NCI-H2171 (cell line): ENCODE measurements around the gene SEPHS2.

Experiments used
- DNase-seq: peaks from one replicate; lab custom pipeline; 2025; lab: John Stamatoyannopoulos, UW

Gene SEPHS2

DNA sequence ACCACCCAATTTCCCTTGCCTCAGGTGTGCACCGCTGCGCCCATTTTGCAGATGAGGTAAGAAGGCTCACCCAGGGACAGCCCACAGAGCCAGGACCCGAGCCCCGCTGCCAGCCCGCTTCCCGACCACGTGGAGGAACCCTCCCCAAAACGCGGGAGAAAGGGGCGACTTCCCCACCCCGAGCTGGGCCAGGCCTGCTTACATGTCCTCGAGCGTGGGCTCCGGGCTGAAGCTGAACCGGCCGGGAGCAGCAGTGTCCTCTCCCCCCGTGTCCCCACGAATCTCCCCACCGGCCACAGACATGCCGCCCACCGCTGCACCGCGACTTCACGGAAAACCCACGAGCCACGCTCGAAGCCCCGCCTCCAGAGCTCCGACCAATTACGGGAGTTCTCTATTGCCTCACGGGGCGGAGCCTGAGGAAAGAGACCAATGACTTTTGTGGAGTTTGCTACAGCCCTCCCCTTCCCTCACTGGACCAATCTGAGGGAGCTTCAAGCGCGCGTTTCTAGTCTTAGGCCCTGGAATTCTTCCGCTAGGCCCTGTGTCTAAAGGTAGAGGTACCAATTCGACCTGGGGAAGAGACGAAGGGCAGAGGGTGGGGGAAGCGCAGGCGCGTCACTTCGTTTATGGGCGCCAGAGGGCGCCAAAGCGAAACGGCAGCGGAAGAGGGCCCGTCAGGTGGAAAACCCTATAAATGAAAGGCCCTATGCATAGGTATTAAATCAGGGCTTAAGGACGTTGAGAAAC, 15.8 kb downstream of the SEPHS2 start, which contains the start of gene DCTPP1:
Gene DCTPP1 (minus strand): TSS at position 353 of the 750 bp plus-strand sequence. CDS start 50 bp downstream, at position 303.
- DNase-seq = peak; percentile 99

DNA sequence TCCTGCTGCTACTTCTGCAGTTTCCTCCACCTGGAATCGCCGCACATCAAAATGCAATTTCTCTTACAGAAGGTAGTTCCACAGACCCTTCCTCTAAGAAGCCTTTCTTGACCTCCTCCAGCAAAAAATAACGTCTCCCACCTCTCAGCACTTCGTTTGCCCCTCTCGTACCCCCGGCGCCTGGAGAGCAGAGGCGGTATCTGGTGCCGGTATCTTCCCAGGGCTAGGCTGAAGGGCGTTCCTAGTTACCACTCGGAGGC, 16.3 kb downstream of the SEPHS2 start:
- no peak for DNase-seq

DNA sequence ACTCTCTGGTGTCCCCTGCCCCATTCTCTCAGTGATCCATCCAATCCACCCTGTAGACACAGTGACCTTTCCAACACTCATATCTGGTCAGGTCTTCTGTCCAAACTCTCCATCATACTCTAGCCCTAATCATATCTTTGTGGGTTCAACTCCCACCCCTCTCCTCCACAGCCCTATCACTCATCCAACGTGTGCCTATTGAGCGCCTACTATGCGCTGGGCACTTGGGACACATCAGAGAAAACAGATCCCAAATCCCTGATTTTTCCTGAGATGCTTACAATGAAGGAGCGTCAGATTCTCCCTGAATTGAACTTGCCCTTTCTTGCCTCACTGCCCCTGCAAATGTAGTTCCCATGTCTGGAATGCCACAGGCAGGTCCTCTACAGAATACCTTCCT, 17.6 kb downstream of the SEPHS2 start:
- DNase-seq = no peak

DNA sequence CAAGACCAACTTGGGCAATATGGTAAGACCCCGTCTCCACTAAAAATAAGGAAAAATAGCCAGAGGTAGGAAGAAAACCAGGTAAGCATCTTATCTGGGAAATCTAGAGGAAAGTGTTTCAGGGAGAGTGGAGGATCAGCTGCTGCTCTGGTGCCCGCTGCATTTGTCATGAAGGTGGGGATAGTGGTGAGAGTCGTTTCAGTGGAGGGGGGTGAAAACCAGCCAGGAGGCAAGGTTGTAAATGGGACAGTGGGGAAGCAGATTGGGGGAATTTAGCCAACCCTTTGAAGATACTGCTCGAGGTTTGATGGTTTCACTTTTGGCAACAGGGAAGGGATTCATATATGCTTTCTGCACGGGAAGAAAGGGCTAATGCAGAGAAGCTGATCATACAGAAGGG, 24.7 kb downstream of the SEPHS2 start:
- no peak for DNase-seq

DNA sequence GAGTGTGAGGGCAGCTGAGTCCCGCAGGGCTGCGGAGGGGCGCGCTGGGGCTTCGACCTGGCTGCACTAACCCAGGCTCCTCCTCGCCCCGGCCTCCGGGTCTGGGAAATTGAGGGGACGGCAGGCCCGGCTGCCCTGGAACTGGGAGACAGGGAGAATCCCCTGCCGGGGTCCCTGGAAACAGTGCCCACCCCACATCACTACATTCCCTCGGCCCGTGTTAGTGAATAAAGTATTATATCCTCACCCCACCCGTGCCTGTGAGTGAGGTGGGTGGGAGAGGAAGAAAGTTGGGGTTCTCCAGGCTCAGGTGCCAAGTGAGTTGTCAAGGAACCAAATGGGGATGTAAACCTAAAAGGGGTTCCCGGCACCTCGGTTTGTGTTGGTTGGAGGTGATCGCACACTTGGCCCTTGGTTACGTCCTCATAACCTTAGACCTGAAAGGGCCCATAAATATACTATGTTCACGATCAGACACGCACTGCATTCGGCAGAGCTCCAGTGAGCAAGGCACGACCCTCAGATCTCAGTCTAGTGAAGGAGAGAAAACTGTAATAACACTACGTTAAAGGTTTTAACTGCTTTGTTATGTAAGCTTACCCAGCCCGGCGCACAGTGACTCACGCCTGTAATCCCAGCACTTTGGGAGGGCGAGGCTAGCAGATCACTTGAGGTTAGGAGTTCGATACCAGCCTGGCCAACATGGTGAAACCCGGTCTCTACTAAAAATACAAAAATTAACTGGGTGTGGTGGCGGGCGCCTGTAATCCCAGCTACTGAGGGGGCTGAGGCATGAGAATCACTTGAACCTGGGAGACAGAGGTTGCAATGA, 27.1 kb downstream of the SEPHS2 start:
- no peak for DNase-seq

DNA sequence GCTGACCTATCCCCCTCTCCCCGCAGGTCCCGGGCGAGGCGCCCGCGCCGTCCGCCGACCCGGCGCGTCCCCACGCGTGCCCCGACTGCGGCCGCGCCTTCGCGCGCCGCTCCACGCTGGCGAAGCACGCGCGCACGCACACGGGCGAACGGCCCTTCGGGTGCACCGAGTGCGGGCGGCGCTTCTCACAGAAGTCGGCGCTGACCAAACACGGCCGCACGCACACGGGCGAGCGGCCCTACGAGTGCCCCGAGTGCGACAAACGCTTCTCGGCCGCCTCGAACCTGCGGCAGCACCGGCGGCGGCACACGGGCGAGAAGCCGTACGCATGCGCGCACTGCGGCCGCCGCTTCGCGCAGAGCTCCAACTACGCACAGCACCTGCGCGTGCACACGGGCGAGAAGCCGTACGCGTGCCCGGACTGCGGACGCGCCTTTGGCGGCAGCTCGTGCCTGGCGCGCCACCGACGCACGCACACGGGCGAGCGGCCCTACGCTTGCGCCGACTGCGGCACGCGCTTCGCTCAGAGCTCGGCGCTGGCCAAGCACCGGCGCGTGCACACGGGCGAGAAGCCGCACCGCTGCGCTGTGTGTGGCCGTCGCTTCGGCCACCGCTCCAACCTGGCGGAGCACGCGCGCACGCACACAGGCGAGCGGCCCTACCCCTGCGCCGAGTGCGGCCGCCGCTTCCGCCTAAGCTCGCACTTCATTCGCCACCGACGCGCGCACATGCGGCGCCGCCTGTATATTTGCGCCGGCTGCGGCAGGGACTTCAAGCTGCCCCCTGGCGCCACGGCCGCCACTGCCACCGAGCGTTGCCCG, 27.9 kb downstream of the SEPHS2 start:
- peak; percentile 94 for DNase-seq

DNA sequence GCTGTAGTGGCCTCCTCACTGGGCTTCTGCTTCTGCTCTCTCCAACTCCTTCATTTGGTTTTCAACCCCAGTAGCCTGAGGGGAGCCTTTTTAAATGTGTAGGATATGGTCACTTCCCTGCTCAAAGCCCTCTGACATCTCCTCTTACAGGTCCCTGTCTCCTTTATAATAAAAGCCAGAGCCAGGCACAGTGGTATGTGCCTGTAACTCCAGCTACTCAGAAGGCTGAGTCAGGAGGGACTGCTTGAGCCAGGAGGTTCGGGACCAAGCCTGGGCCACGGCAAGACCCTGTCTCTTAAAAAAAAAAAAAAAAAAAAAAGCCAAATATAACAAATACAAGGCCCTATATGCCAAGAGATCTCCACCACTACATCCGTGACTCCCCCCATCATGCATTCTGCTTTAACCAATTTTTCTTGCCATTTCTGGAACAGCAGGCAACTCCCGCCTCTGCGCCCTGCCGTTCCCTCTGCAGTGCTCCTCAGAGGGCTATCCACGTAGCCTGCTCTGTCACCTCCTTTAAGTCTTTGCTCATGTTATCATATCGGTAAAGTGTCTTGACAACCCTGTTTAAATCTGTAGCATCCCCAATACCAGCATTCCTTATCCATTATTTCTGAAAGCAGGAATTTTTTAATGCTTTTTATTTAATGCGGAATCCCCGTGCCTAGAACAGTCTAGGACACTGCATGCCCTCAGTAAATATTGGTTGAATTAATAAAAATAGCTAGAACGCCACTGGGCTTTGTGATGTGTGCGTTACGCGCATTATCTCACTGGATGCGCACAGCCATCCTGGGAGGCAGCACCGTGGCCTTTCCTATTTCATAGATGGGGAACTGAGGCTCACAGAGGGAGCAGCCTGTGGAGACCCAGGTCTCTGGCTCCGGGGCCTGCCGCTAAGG, 28.8 kb downstream of the SEPHS2 start:
- DNase-seq = no peak

DNA sequence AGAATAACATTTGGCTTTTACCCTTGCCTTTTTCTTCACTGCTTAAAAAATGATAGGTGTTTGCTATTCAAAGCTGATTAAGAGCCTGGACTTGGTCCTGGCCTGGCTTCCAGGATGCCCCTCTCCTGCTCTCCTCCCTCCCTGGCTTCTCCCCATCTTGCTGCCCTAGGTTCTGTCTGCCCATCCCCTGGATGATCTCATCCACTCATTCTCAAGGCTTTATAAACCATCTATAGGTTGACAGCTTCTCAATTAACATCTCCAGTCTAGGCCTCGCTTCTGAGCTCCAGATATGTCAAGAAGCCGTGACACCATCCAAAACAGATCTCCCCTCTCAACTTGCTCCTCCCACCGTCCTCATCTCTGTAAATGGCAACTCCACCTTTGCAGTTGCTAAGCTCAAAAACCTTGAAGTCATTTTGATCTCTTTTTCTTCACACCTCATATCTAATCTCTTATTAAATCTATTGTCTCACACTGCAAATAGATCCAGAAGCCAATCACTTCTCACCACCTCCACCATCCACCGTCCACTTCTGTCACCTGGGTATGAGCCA, 29.5 kb downstream of the SEPHS2 start:
- DNase-seq = no peak

DNA sequence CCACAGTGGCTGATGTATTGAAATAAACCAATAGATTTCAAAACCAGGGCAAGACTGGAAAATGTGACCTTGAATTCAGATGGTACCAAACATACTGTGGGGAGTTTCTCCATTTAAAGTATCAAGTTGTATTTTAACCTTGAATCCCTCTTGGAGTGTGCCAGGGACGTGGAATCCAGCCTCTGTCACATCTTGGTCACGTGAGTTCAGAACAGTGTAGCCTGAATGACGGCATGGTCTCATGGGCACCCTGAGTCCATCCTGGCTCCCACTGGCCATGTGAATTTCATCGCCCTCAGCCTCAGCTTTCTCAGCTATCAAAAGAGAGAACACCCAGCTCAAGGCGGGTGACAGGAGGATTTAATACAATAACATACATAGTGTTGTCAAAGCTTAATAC, 31.5 kb downstream of the SEPHS2 start:
- no peak for DNase-seq

DNA sequence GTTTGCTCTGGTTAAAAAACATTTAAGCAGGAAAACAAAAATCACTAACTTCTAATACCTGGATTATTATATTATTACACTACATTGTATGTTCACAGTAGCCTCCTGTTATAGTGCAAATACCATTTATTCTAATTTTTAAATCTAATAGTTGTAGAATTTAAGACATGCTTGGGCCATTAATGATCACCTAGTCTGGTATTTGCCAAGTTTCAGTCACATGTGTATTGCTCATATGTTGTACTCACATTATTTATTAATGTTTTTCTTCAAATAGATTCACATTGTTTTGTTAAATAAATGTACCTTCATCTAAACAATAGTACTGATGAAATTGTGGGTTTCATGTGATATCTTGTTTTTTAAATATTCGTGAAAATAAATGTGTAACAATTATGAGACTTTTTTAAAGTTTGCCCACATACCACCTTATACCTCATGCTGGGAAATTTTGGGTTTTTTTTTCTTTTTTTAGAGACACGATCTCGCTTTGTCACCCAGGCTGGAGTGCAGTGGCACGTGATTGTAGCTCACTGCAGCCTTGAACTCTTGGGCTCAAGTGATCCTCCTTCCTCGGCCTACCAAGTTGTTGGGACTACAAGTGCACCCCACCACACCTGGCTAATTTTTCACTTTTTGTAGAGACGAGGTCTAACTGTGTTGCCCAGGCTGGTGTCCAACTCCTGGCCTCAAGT, 32.4 kb downstream of the SEPHS2 start:
- DNase-seq = no peak

DNA sequence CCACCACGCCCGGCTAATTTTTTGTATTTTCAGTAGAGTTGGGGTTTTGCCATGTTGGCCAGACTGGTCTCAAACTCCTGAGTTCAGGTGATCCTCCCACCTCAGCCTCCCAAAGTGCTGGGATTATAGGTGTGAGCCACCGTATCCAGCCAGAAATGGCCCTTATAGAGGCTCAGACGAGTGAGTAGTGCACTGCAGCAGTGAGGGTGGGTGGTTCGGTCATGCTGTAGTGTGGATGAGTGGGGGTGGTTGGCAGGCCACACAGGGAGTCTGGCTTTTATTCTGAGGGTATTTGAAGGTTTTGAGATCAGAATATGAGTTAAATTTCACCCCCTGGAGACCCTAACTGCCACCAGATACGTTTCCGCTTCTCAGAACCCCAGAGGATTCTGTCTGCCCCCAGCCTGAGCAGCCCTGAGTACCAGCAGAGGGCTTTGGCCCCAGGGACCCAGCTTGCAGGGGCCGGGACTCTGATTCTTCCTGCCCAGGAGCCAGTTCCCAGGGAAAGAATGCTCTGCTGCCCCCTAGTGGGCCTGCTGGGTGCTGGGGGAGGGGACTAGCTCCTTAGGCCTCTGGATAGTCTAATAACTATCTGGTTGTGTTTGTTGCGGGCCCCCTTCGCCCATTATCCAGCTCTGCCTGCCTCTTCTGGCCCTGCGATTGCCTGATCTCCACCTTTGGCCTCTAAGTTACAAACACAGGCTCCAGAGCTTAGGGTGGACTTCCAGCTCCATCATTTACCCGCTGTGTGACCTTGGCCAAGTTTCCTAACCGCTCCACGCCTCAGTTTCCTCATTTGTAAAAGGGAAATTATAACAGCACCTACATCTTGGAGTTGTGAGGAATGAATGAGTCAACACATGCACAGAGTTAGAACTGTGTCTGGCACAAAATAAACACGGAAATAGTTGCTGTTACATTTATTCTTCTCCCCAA, 36.3 kb downstream of the SEPHS2 start:
- DNase-seq = peak; percentile 76

DNA sequence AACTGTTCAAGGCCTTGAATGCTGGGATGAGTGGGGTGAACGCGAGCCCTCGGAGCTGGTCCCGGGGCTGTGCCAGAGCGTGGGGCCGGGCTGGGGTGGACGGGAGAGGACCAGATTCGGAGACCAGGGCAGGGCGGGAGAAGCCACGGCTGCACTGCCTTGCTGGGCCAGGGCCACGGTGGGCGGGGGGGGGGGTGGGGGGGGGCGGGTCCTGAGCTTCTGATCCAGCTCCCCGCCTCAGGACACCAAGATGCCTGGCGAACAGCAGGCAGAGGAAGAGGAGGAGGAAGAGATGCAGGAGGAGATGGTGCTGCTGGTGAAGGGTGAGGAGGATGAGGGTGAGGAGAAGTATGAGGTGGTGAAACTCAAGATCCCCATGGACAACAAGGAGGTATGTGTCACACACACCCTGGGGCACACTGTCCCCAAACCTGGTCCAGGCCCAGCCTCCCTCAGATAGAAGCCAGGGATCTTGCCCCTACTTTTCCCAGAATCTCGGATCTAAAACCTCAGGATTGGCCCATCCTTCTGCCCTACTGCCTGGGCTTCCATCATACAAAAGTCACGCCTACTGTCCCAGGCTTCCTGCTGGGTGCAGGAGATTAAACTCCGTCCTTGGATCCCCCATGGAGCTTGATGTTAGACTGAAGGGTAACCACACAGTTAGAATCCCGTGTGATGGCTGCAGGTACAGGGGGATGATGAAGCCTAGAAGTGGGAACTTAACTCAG, 37.7 kb downstream of the SEPHS2 start:
- DNase-seq = no peak

DNA sequence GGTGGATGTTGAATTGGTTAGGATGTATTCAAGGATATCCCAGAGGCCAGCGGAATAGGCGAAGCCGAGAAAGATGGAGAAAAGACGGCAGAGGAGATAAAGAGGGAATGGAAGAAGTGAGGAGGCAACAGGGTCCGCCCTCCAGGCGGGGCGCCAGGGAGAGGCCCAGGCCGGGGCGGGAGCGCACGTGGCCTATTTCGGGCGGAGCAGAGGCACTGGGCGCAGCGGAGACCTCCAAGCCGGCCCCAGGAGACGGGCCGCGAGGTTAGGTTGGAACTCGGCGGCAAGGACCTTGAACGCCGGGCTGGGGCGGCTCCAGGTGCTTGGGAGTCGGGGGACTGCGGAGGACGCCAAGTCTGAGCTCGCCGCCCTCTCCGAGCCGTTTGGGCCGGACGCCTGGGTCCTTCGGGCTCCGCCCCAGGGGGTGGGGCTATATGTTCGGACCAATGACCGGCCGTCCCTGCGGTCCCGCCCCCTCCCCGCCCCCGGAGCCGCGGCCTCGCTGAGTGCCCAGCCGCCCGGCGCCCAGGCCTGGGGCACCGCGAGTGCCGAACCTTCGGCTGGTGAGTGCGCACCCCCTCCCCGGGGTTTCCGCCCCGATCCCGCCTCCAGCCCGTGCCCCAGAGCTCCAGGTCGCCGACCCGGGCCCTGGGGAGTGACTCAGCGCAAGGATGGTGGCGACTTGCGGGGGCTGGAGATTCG, 38.4 kb downstream of the SEPHS2 start, which contains the start of gene ZNF771:
Gene ZNF771 (plus strand): TSS at position 505 of the 702 bp plus-strand sequence. CDS start 448 bp downstream, outside the sequence.
- peak; percentile 85 for DNase-seq

DNA sequence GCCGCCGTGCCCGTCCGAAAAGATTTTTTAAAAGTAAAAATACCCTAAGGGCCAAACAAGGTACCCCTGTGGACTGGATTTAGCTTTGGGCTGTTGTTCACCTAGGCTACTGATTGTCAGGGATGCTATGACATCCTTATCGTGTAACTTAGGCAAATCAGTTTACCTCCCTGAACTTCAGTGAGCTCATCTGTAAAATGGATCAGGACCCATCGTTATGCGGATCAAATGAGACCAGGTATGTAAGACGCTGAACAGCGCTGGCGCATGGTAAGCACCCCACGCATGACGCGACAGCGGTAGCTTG, 38.9 kb downstream of the SEPHS2 start:
- no peak for DNase-seq

DNA sequence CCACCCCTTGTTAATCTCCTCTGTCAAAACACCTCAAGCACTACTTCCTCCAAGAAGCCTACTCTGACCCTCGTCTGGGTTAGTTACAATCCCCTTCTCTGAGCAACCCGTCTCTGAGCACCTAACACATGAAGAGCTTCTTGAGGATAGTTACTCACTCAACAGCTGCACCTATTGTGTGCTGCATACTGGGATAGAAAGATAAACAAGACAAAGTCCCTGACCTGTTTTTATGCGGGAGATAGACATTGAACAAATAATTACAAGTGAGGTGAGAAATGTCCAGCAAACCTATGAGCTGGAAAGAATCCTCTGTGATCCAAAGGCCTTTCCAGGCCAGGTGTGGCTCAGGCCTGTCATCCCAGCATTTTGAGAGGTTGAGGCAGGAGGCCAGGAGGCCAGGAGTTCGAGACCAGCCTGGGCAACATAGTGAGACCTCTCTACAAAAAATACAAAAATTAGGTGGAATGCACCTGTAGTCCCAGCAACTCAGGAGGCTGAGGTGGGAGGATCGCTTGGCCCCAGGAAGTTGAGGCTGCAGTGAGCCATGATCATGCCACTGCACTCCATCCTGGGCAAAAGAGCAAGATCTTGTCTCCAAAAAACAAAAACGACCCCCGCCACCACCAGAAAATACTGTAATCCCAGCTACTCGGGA, 43.8 kb downstream of the SEPHS2 start:
- DNase-seq = no peak

DNA sequence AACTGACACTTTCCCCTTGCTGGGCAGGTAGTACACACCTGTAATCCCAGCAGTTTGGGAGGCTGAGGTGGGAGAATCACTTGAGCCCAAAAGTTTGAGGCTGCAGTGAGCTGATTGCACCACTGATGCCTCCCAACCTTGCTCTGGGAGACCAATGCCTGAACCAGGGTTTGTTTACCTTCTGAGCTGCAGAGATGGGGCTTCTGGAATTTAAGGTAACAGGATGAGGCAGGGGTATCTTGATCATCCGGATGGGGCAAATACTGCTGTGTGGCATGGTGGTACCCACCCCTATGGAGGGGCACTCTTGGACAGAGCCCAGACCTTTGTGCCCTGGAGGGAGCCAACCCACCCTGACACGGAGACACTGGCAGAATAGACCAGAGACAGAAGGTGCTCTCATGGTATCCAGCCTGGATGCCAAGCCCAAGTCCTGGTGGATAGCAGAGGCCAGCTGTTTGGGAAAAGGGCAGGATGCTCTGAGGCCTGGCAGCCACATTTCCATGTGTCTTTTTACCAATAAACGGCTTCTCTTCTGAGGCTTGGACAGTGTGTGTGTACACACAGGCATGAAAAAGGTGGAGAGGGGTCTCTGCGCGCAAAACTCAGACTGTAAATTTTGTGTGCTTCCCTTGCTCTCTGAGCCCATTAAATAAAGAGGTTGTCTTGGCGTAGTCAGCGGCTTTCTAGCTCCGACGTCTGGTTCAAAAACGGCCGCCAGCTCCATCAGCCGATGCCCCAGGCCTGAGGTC, 46.1 kb downstream of the SEPHS2 start:
- DNase-seq = no peak
